Activated CD8-positive, alpha-beta T cell treated with anti-CD3 and anti-CD28 coated beads for 36 hours (primary cell): ENCODE measurements around the gene H2BW2. TPM values are rescaled to one million over a fixed set of nuclear protein-coding genes. Genes with fewer than 3 reads are reported as not detected.

ENCODE experiments used
- ATAC-seq: fragments of 200-7000 bp; cut with Tn5 transposase; one replicate; pipeline ENCODE4 v1.10.0; 2021; ENCODE audit warnings: mild to moderate bottlenecking, moderate library complexity
- CTCF ChIA-PET: fragments of 350-600 bp; sonication (Branson Sonifier 250); formaldehyde crosslinking; loops from one replicate; lab custom pipeline; 2021; ENCODE audit warnings: antibody characterized with exemption; lab: Charles Lee
- POLR2A ChIA-PET: fragments of 350-600 bp; sonication (Branson Sonifier 250); formaldehyde crosslinking; loops from one replicate; lab custom pipeline; 2021; ENCODE audit warnings: antibody characterized with exemption; lab: Charles Lee
- DNase-seq: peaks from one replicate; pipeline ENCODE4 v3.0.0-alpha.2; 2020
- H3K27ac Mint-ChIP-seq: one replicate; pipeline ENCODE4 v1.8.0; 2021; ENCODE audit warnings: mild to moderate bottlenecking, mixed read lengths
- H3K27me3 Mint-ChIP-seq: one replicate; pipeline ENCODE4 v1.8.0; 2021; ENCODE audit warnings: mixed read lengths
- H3K36me3 Mint-ChIP-seq: one replicate; pipeline ENCODE4 v1.8.0; 2021; ENCODE audit warnings: low read depth, mixed read lengths
- H3K4me1 Mint-ChIP-seq: one replicate; pipeline ENCODE4 v1.8.0; 2021; ENCODE audit warnings: low read depth, mixed read lengths
- H3K4me3 Mint-ChIP-seq: one replicate; pipeline ENCODE4 v1.8.0; 2021; ENCODE audit warnings: mild to moderate bottlenecking, moderate library complexity, mixed read lengths
- H3K9me3 Mint-ChIP-seq: one replicate; pipeline ENCODE4 v1.8.0; 2021; ENCODE audit warnings: mixed read lengths
- CTCF ChIP-seq: fragments of 200-600 bp; IDR thresholded peaks from one replicate; pipeline ENCODE4 v1.8.0; 2022; ENCODE audit warnings: antibody characterized with exemption, mild to moderate bottlenecking
- intact Hi-C: fragments of 100-400 bp; cut with micrococcal nuclease; formaldehyde crosslinking; loops from one replicate; pipeline ENCODE4 v1.10.0; 2022
- total RNA-seq, 2 experiments: library from RNA; stranded (reverse); gene quantifications; one replicate each; pipeline ENCODE4 v1.2.3, GENCODE V29; 2021

Gene H2BW2
- total RNA-seq, 2 experiments from 2014 or later: not detected

- TF ChIP-seq CTCF: no peak
- Mint-ChIP-seq H3K4me3 (no peak overlapping the region), H3K27ac (no peak overlapping the region), H3K4me1 (no peaks in the 10 kb centered on the region), H3K9me3 (no peaks in the 10 kb centered on the region), H3K36me3 (no peaks in the 10 kb centered on the region), H3K27me3 (peaks cover 3% of the 10 kb centered on the region)
- POLR2A ChIA-PET: no interaction called here
- DNase-seq (no peak), ATAC-seq (no peak)
- intact Hi-C loops: no loop called here
- CTCF ChIA-PET: no interaction called here
These were observed 44.3 kb downstream of the H2BW2 start for GRCh38 chrX:104084063-104084462.

- no peaks in the 10 kb centered on the region for H3K4me1 Mint-ChIP-seq
- DNase-seq: no peak
- TF ChIP-seq CTCF: no peak
- H3K4me3 Mint-ChIP-seq: no peak overlapping the region
- ATAC-seq: no peak
- CTCF ChIA-PET: no interaction called here
- no peak overlapping the region for H3K27ac Mint-ChIP-seq
- H3K36me3 Mint-ChIP-seq: no peaks in the 10 kb centered on the region
- POLR2A ChIA-PET: no interaction called here
- H3K27me3 Mint-ChIP-seq: peaks cover 3% of the 10 kb centered on the region
- no peaks in the 10 kb centered on the region for H3K9me3 Mint-ChIP-seq
- intact Hi-C loops: no loop called here
These were observed 45.0 kb downstream of the H2BW2 start for GRCh38 chrX:104084534-104085277.

DNA sequence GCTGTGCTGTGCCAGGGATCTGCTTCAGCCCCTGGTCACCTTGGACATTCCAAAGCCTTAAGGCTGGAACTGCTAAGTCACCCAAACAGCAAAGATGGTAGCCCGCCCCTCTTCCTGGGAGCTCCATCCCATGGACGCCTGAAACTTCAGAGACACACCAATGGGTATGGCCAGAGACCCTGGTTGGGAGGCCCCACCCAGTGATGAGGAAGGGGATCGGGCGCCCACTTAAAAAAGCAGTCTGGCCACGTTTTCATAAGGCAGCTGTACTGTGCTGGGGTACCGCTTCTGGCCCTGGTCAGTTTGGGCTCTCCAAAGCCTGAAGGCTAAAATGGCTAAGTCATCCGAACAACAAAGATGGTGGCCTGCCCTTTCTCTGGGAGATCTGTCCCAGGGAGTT is 45.7 kb downstream of the H2BW2 start:
- CTCF ChIA-PET: no interaction called here
- TF ChIP-seq CTCF: no peak
- DNase-seq (no peak), ATAC-seq (no peak)
- intact Hi-C loops: no loop called here
- Mint-ChIP-seq H3K36me3 (no peaks in the 10 kb centered on the region), H3K4me3 (no peak overlapping the region), H3K27me3 (peaks cover 3% of the 10 kb centered on the region), H3K9me3 (no peaks in the 10 kb centered on the region), H3K4me1 (no peaks in the 10 kb centered on the region), H3K27ac (no peak overlapping the region)
- POLR2A ChIA-PET: no interaction called here

DNA sequence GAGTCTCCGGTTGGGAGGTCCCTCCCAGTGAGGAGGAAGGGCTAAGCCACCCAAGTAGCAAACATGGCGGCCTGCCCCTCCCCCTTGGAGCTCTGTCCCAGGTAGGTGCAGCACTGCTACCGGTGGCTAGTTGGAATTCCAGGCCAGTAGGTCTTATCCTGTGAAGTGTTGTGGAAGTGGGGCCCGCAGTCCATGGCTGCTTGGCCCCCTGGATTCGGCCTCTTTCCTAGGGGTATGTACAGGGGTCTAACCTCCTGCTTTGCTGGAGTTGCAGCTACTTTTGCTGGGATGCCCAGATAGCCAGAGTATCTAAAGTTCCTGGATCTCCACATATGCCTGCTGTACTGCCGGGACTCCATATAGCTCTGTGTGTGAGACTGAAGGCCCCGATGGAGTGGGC is 46.2 kb downstream of the H2BW2 start:
- POLR2A ChIA-PET: no interaction called here

More for the DNA sequence above, 46.2 kb downstream of the H2BW2 start:
- CTCF ChIA-PET: no interaction called here
- Mint-ChIP-seq H3K27ac (no peak overlapping the region), H3K9me3 (no peaks in the 10 kb centered on the region), H3K27me3 (peaks cover 3% of the 10 kb centered on the region), H3K4me1 (no peaks in the 10 kb centered on the region), H3K36me3 (no peaks in the 10 kb centered on the region), H3K4me3 (no peak overlapping the region)
- intact Hi-C loops: no loop called here
- no peak for ATAC-seq
- no peak for TF ChIP-seq CTCF
- no peak for DNase-seq

Other genes starting within 250 kb of the H2BW2 start
- under 1 TPM; 0.38 to 0.45 TPM for gene RAB9B, start 207.7 kb upstream of the H2BW2 start, total RNA-seq
- gene TMSB15B, start 77.3 kb upstream of the H2BW2 start, total RNA-seq: 1 to 10 TPM; 6.7 to 7.2 TPM
- gene H2BW1, start 26.2 kb upstream of the H2BW2 start, total RNA-seq: not detected
- gene TMSB15C, start 36.3 kb downstream of the H2BW2 start, total RNA-seq: 1 to 10 TPM; 2.0 to 3.9 TPM
- gene ZCCHC18, start 72.6 kb downstream of the H2BW2 start, total RNA-seq: 1 to 10 TPM; 1.5 to 2.6 TPM
- 1 to 10 TPM; 4.4 to 4.7 TPM for gene SLC25A53, start 117.1 kb downstream of the H2BW2 start, total RNA-seq
- gene FAM199X, start 126.5 kb downstream of the H2BW2 start, total RNA-seq: 1 to 10 TPM; 6.9 to 8.0 TPM
- not detected for gene ESX1, start 215.0 kb downstream of the H2BW2 start, total RNA-seq